ENCODE data around the gene NDUFS2.

Gene NDUFS2

GRCh38 chr1:161185732-161186311, 16.3 kb upstream of the NDUFS2 start:
- Histone ChIP-seq H3F3A (ENCODE audit: insufficient read depth, low read length) (0 out of 2 replicates have a peak, but pooled peaks cover 4% of the 10 kb centered on the region), H3K36me3 (ENCODE audit: insufficient read depth, low read length) (no peaks in the 10 kb centered on the region), H3K27me3 (ENCODE audit: insufficient read depth, low read length) (no peaks in the 10 kb centered on the region), H2AFZ (ENCODE audit: low read length) (0 out of 2 replicates have a peak overlapping the region, but pooled peaks have one; percentile 7), H3K9me3 (ENCODE audit: low read length) (no peaks in the 10 kb centered on the region), H3K27ac (ENCODE audit: low read depth, low read length, poor library complexity, severe bottlenecking) (peak overlapping the region; percentile 85), H3K4me1 (ENCODE audit: insufficient read depth, low read length, severe bottlenecking) (peaks cover 40% of the 10 kb centered on the region), H3K9me2 (ENCODE audit: low read depth, low read length) (no peaks in the 10 kb centered on the region), H3K4me3 (ENCODE audit: low read depth, low read length, poor library complexity, severe bottlenecking) (peak overlapping the region; percentile 6), H3K9ac (ENCODE audit: low read length) (peak overlapping the region; percentile 11; the same call in 1 of the 2 replicates), H4K20me1 (ENCODE audit: insufficient read depth, low read length) (no peaks in the 10 kb centered on the region), H3K4me2 (ENCODE audit: low read length) (peak overlapping the region; percentile 44), H3K79me2 (ENCODE audit: insufficient read depth, low read length) (no peaks in the 10 kb centered on the region)
- TF ChIP-seq CTCF (IDR thresholded peaks at IDR 0.05; ENCODE audit: low read length) = no peak
- no peak for TF ChIP-seq EZH2 (IDR thresholded peaks at IDR 0.05; ENCODE audit: borderline replicate concordance, low read length)

DNA sequence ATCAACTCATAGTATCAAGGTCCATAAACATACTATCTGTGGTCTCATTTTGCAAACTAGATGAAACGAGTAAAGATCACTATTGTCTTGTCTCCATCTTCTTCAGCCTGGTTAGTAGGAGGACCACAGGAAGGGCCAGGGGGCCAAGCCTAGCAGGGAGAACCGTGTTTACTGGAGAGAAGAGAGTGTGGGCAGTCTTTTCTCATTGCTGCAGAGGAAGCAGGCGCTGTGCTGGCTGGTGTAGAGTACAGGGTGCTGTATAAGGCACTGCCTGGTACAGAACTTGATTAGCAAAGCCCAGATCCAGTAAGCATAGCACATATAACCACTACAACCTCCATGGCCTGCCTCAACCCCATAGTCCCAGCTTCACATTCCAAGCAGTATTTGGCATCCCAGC, 14.9 kb upstream of the NDUFS2 start:
- no peak overlapping the region for H3K4me3 ChIP-seq (ENCODE audit: low read depth, low read length, poor library complexity, severe bottlenecking)
- no peaks in the 10 kb centered on the region for H3K36me3 ChIP-seq (ENCODE audit: insufficient read depth, low read length)
- H3K9me3 ChIP-seq (ENCODE audit: low read length) = no peaks in the 10 kb centered on the region
- H3K27me3 ChIP-seq (ENCODE audit: insufficient read depth, low read length) = no peaks in the 10 kb centered on the region
- peak overlapping the region; percentile 85 for H3K27ac ChIP-seq (ENCODE audit: low read depth, low read length, poor library complexity, severe bottlenecking)
- H3K4me2 ChIP-seq (ENCODE audit: low read length) = no peak overlapping the region
- H3K79me2 ChIP-seq (ENCODE audit: insufficient read depth, low read length) = no peaks in the 10 kb centered on the region
- peaks cover 37% of the 10 kb centered on the region for H3K4me1 ChIP-seq (ENCODE audit: insufficient read depth, low read length, severe bottlenecking)
- 0 out of 2 replicates have a peak, but pooled peaks cover 4% of the 10 kb centered on the region for H3F3A ChIP-seq (ENCODE audit: insufficient read depth, low read length)
- H3K9ac ChIP-seq (ENCODE audit: low read length) = no peak overlapping the region
- H2AFZ ChIP-seq (ENCODE audit: low read length) = no peak overlapping the region
- H4K20me1 ChIP-seq (ENCODE audit: insufficient read depth, low read length) = no peaks in the 10 kb centered on the region
- TF ChIP-seq CTCF (IDR thresholded peaks at IDR 0.05; ENCODE audit: low read length) (no peak), EZH2 (IDR thresholded peaks at IDR 0.05; ENCODE audit: borderline replicate concordance, low read length) (no peak)
- H3K9me2 ChIP-seq (ENCODE audit: low read depth, low read length) = no peaks in the 10 kb centered on the region

DNA sequence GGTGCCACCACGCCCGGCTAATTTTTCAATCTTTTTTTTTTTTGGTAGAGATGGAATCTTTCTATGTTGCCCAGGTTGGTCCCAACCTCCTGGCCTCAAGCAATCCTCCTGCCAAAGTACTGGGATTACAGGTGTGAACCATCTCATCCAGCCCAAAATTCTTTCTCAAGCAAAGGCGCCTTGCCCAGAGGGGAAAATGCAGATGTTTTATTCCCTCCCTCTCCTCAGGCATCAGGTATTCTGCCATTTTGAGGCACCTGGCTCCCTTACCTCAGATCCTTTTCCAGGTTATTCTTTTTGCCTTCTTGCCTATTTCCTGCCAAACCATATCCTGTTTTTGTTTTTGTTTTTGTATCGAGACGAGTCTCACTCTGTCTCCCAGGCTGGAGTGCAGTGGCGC, 13.8 kb upstream of the NDUFS2 start:
- Histone ChIP-seq H3K9me3 (ENCODE audit: low read length) (no peaks in the 10 kb centered on the region), H3K27me3 (ENCODE audit: insufficient read depth, low read length) (no peaks in the 10 kb centered on the region), H3K9ac (ENCODE audit: low read length) (no peak overlapping the region), H3K4me1 (ENCODE audit: insufficient read depth, low read length, severe bottlenecking) (peaks cover 35% of the 10 kb centered on the region), H3K79me2 (ENCODE audit: insufficient read depth, low read length) (no peaks in the 10 kb centered on the region), H2AFZ (ENCODE audit: low read length) (no peak overlapping the region), H3K27ac (ENCODE audit: low read depth, low read length, poor library complexity, severe bottlenecking) (no peak overlapping the region), H3F3A (ENCODE audit: insufficient read depth, low read length) (0 out of 2 replicates have a peak, but pooled peaks cover 4% of the 10 kb centered on the region), H3K4me2 (ENCODE audit: low read length) (no peak overlapping the region), H3K4me3 (ENCODE audit: low read depth, low read length, poor library complexity, severe bottlenecking) (no peak overlapping the region), H4K20me1 (ENCODE audit: insufficient read depth, low read length) (no peaks in the 10 kb centered on the region), H3K9me2 (ENCODE audit: low read depth, low read length) (no peaks in the 10 kb centered on the region), H3K36me3 (ENCODE audit: insufficient read depth, low read length) (no peaks in the 10 kb centered on the region)
- TF ChIP-seq CTCF (IDR thresholded peaks at IDR 0.05; ENCODE audit: low read length) (no peak), EZH2 (IDR thresholded peaks at IDR 0.05; ENCODE audit: borderline replicate concordance, low read length) (no peak)
